Suprapubic skin (tissue), 4 donors: Measurements from ENCODE around the gene ZNRD2.

Source experiments
- EP300 ChIP-seq: sonication (generic); formaldehyde crosslinking; IDR thresholded peaks from one replicate; pipeline ENCODE4 v1.6.1; 2017; ENCODE audit warnings: antibody characterized with exemption
- POLR2A ChIP-seq, 2 donors: fragments of 450-650 bp; IDR thresholded peaks; one replicate each; pipeline ENCODE4 v1.6.1; 2017; ENCODE audit warnings: antibody characterized with exemption in 2 of 2, mild to moderate bottlenecking in 2 of 2, moderate library complexity in 2 of 2
- POLR2AphosphoS5 ChIP-seq, 3 donors: sonication (generic); formaldehyde crosslinking; IDR thresholded peaks; one replicate each; pipeline ENCODE4 v1.6.1; 2017; ENCODE audit warnings: antibody characterized with exemption in 3 of 3
- TF ChIP-seq, protein P1 (sequence below), 2 donors: fragments of 200-600 bp in 1 of 2; fragments of 450-650 bp in 1 of 2; sonication (generic) in 1 of 2; IDR thresholded peaks; one replicate each; pipeline ENCODE4 v1.5.1; 2016 to 2019; ENCODE audit warnings: antibody characterized with exemption in 2 of 2, mild to moderate bottlenecking in 1 of 2, moderate library complexity in 1 of 2

DNA sequence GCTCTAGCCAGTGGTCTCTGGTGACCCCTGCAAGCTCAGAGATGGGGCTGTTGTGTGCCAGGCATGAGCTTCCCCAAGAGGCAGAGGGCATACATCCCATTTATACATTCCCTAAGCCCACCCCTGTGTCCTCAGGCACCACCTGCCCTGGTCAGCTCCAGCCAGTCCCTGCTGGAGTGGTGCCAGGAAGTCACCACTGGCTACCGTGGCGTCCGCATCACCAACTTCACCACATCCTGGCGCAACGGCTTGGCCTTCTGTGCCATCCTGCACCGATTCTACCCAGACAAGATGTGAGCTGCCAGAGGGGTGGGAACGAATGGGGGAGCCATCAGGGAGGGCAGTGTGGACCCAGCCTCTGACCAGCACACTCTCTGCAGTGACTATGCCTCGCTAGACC lies 13.8 kb downstream of the ZNRD2 start:
- TF ChIP-seq, protein P1, sequence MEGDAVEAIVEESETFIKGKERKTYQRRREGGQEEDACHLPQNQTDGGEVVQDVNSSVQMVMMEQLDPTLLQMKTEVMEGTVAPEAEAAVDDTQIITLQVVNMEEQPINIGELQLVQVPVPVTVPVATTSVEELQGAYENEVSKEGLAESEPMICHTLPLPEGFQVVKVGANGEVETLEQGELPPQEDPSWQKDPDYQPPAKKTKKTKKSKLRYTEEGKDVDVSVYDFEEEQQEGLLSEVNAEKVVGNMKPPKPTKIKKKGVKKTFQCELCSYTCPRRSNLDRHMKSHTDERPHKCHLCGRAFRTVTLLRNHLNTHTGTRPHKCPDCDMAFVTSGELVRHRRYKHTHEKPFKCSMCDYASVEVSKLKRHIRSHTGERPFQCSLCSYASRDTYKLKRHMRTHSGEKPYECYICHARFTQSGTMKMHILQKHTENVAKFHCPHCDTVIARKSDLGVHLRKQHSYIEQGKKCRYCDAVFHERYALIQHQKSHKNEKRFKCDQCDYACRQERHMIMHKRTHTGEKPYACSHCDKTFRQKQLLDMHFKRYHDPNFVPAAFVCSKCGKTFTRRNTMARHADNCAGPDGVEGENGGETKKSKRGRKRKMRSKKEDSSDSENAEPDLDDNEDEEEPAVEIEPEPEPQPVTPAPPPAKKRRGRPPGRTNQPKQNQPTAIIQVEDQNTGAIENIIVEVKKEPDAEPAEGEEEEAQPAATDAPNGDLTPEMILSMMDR (IDR thresholded peaks at IDR 0.05), result no peak
- TF ChIP-seq POLR2AphosphoS5 (IDR thresholded peaks at IDR 0.05), result no peak
- no peak for TF ChIP-seq POLR2A (IDR thresholded peaks at IDR 0.05)
- no peak for TF ChIP-seq EP300
